Subcutaneous abdominal adipose tissue (tissue), 5 donors: Measurements from ENCODE around the gene NTF3.

Experiments
- H3K27ac ChIP-seq: one replicate; pipeline ENCODE4 v1.7.0; 2013; ENCODE audit warnings: low read depth, mild to moderate bottlenecking, inconsistent platforms, low read length, moderate library complexity
- H3K27me3 ChIP-seq, 5 donors: one replicate each; pipeline ENCODE4 v1.7.0; 2013; ENCODE audit warnings: low read length in 5 of 5, inconsistent platforms in 1 of 5; ENCODE audit not compliant: control insufficient read depth in 5 of 5, insufficient read depth in 4 of 5
- H3K36me3 ChIP-seq, 5 donors: one replicate each; pipeline ENCODE4 v1.7.0; 2013; ENCODE audit warnings: low read length in 5 of 5; ENCODE audit not compliant: control insufficient read depth in 5 of 5, insufficient read depth in 5 of 5
- H3K4me1 ChIP-seq, 5 donors: one replicate each; pipeline ENCODE4 v1.7.0; 2013; ENCODE audit warnings: low read length in 5 of 5, mild to moderate bottlenecking in 3 of 5, moderate library complexity in 1 of 5; ENCODE audit not compliant: control insufficient read depth in 5 of 5, insufficient read depth in 5 of 5
- H3K4me3 ChIP-seq, 5 donors: one replicate each; pipeline ENCODE4 v1.7.0; 2013; ENCODE audit warnings: low read length in 5 of 5, low read depth in 1 of 5
- H3K9ac ChIP-seq, 5 donors: one replicate each; pipeline ENCODE4 v1.7.0; 2013; ENCODE audit warnings: low read length in 5 of 5, mild to moderate bottlenecking in 4 of 5, moderate library complexity in 3 of 5
- H3K9me3 ChIP-seq, 5 donors: one replicate each; pipeline ENCODE4 v1.7.0; 2013; ENCODE audit warnings: low read length in 5 of 5; ENCODE audit not compliant: control insufficient read depth in 5 of 5
- donor health status: healthy.
- donor health status: healthy.
- donor health status: healthy.
- donor health status: healthy.
- donor health status: healthy.

Gene NTF3

GRCh38 chr12:5470221-5470620, 38.3 kb downstream of the NTF3 start:
- H3K9ac ChIP-seq, result no peak overlapping the region
- no peaks in the 10 kb centered on the region for H3K9me3 ChIP-seq
- H3K4me3 ChIP-seq, result no peak overlapping the region
- no peaks in the 10 kb centered on the region for H3K36me3 ChIP-seq
- no peaks in the 10 kb centered on the region for H3K4me1 ChIP-seq
- H3K27me3 ChIP-seq, result peaks cover 4 to 25% (median 15%) of the 10 kb centered on the region in 5 donors
- no peak overlapping the region for H3K27ac ChIP-seq

GRCh38 chr12:5470703-5471102, 38.8 kb downstream of the NTF3 start:
- no peak overlapping the region for H3K4me3 ChIP-seq
- H3K9ac ChIP-seq, result no peak overlapping the region
- no peak overlapping the region for H3K27ac ChIP-seq
- H3K9me3 ChIP-seq, result no peaks in the 10 kb centered on the region
- no peaks in the 10 kb centered on the region for H3K36me3 ChIP-seq
- H3K27me3 ChIP-seq, result peaks cover 4 to 25% (median 12%) of the 10 kb centered on the region in 5 donors
- H3K4me1 ChIP-seq, result no peaks in the 10 kb centered on the region

- Histone ChIP-seq H3K27ac (no peak overlapping the region), H3K4me1 (no peaks in the 10 kb centered on the region), H3K9ac (no peak overlapping the region), H3K36me3 (no peaks in the 10 kb centered on the region), H3K27me3 (peaks cover 3 to 25% (median 7%) of the 10 kb centered on the region in 5 donors), H3K9me3 (no peaks in the 10 kb centered on the region), H3K4me3 (no peak overlapping the region)
Observed at GRCh38 chr12:5473076-5473782, 41.3 kb downstream of the NTF3 start.

GRCh38 chr12:5473783-5474116, 41.8 kb downstream of the NTF3 start:
- Histone ChIP-seq H3K27ac (no peak overlapping the region), H3K4me1 (no peaks in the 10 kb centered on the region), H3K4me3 (no peak overlapping the region), H3K9me3 (no peaks in the 10 kb centered on the region), H3K9ac (no peak overlapping the region), H3K36me3 (no peaks in the 10 kb centered on the region), H3K27me3 (peaks cover 0 to 24% (median 7%) of the 10 kb centered on the region in 5 donors)

GRCh38 chr12:5476356-5476755, 44.4 kb downstream of the NTF3 start:
- Histone ChIP-seq H3K9me3 (no peaks in the 10 kb centered on the region), H3K36me3 (no peaks in the 10 kb centered on the region), H3K4me1 (no peaks in the 10 kb centered on the region)

GRCh38 chr12:5478081-5478706, 46.3 kb downstream of the NTF3 start:
- Histone ChIP-seq H3K9me3 (no peaks in the 10 kb centered on the region), H3K4me3 (no peak overlapping the region), H3K36me3 (no peaks in the 10 kb centered on the region), H3K27me3 (peaks cover 0 to 17% (median 13%) of the 10 kb centered on the region in 5 donors), H3K27ac (no peak overlapping the region), H3K9ac (no peak overlapping the region), H3K4me1 (no peaks in the 10 kb centered on the region)

More at GRCh38 chr12:5476356-5476755, 44.4 kb downstream of the NTF3 start:
- Histone ChIP-seq H3K27ac (no peak overlapping the region), H3K4me3 (no peak overlapping the region), H3K27me3 (peaks cover 0 to 21% (median 8%) of the 10 kb centered on the region in 5 donors), H3K9ac (no peak overlapping the region)

GRCh38 chr12:5479761-5480160, 47.9 kb downstream of the NTF3 start:
- H3K36me3 ChIP-seq, result no peaks in the 10 kb centered on the region
- peaks cover 0 to 11% (median 8%) of the 10 kb centered on the region in 5 donors for H3K27me3 ChIP-seq
- no peak overlapping the region for H3K4me3 ChIP-seq

GRCh38 chr12:5480218-5480937, 48.5 kb downstream of the NTF3 start:
- H3K4me3 ChIP-seq, result no peak overlapping the region
- no peaks in the 10 kb centered on the region for H3K4me1 ChIP-seq
- no peaks in the 10 kb centered on the region for H3K36me3 ChIP-seq

More at GRCh38 chr12:5479761-5480160, 47.9 kb downstream of the NTF3 start:
- Histone ChIP-seq H3K4me1 (no peaks in the 10 kb centered on the region), H3K9me3 (no peaks in the 10 kb centered on the region), H3K9ac (no peak overlapping the region), H3K27ac (no peak overlapping the region)

GRCh38 chr12:5480938-5481303, 49.0 kb downstream of the NTF3 start:
- Histone ChIP-seq H3K4me1 (no peaks in the 10 kb centered on the region), H3K27ac (no peak overlapping the region), H3K27me3 (peaks cover 0 to 11% (median 8%) of the 10 kb centered on the region in 5 donors), H3K9ac (no peak overlapping the region), H3K4me3 (no peak overlapping the region), H3K9me3 (no peaks in the 10 kb centered on the region), H3K36me3 (no peaks in the 10 kb centered on the region)

More at GRCh38 chr12:5480218-5480937, 48.5 kb downstream of the NTF3 start:
- no peak overlapping the region for H3K9ac ChIP-seq
- peaks cover 0 to 11% (median 8%) of the 10 kb centered on the region in 5 donors for H3K27me3 ChIP-seq
- no peaks in the 10 kb centered on the region for H3K9me3 ChIP-seq
- H3K27ac ChIP-seq, result no peak overlapping the region

- Histone ChIP-seq H3K27me3 (peaks cover 0 to 11% (median 8%) of the 10 kb centered on the region in 5 donors), H3K9ac (no peak overlapping the region), H3K36me3 (no peaks in the 10 kb centered on the region), H3K4me1 (no peaks in the 10 kb centered on the region), H3K27ac (no peak overlapping the region), H3K4me3 (no peak overlapping the region), H3K9me3 (no peaks in the 10 kb centered on the region)
Observed at GRCh38 chr12:5481645-5482044, 49.7 kb downstream of the NTF3 start.
